GM19099 (cell line): ENCODE data around the gene RD3L.

Source experiments
- POLR2A ChIP-seq: IDR thresholded peaks from 3 replicates; pipeline ENCODE4 v1.6.1; 2011; ENCODE audit warnings: low read depth; ENCODE audit not compliant: insufficient read length; ENCODE audit errors: extremely low read depth

The RD3L gene

DNA sequence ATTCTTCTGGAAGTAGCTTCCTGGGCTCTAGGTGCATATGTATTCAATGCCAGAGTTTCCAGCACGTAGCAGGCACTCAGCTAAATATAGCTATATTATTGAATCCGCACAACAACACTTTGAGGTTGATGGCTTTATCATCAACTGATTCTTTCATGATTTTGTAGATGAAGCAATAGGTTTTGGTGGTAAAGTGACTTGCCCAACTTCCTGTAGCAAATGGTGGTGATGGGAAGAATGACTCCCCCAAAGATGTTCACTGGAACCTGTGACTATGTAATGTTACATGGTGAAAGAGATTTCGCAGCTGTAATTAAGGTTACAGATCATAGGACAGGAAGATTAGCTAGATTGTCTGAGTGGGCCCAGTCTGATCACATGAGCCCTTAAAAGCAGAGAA is 10.9 kb downstream of the RD3L start:
- TF ChIP-seq POLR2A, result no peak

GRCh38 chr14:103930051-103930604 is 12.2 kb downstream of the RD3L start:
- TF ChIP-seq POLR2A, result no peak

- no peak for TF ChIP-seq POLR2A
Observed at GRCh38 chr14:103928011-103928890, 14.1 kb downstream of the RD3L start, which contains the start of gene TDRD9. TSS of gene TDRD9 (plus strand) at chr14:103928456. CDS start at chr14:103928510, 54 bp downstream.

DNA sequence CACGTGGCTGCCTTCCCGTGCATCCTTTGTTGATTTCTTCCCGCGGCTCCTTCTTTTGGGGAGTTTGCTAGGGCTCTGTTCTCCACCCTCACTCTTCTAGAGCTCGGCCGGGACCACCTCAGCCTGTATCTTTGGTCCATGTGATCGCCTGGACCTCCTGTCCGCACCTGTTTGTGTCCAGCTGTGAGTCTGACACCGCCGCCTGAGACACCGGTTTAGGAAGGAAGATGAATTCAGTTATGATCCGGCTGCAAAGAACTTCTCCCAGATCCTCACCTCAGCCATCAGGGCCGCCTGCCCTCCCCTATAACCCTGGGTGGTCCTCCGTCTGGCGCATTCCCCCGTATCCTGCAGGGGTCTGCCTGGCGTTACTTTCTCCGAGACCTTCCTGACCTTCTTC is 14.8 kb downstream of the RD3L start:
- TF ChIP-seq POLR2A, result no peak

DNA sequence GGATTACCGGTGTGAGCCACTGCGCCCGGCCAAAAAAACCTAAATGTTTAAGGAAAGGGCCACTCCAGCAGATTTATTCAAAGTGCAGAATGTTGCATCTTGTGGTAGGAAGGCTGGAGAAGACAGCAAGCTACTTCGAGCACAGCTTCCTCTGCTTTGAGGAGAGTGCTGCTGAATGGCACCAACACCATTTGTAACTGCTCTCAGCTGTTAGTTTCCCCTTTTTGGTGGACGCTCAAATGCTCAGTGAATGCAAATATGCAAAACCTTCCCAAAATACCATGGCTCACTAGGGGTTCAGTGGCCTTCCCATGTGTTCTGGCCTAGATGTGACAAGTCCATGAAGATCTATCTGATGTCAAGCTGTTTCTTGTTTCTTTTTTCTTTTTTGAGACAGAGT is 17.0 kb downstream of the RD3L start:
- no peak for TF ChIP-seq POLR2A

GRCh38 chr14:103923863-103924262 is 18.5 kb downstream of the RD3L start:
- no peak for TF ChIP-seq POLR2A

GRCh38 chr14:103920981-103921854 is 21.1 kb downstream of the RD3L start:
- TF ChIP-seq POLR2A, result peak; percentile 94

GRCh38 chr14:103916636-103917262 is 25.6 kb downstream of the RD3L start:
- TF ChIP-seq POLR2A, result no peak

DNA sequence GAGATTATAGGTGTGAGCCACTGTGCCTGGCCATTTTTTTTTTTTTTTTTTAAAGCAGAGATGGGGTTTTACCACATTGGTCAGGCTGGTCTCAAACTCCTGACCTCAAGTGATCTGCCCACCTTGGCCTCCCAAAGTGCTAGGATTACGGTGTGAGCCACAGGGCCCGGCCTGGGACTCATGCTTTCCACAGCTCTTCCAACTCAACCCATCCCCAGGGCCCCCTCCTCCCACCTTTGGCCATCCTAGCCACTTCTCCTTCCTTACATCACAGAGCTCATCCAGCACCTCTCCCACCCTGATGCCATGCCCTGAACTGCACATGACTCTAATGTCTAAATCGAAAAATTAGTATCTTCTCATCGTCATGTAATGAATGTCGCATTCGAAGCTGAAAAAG is 26.7 kb downstream of the RD3L start:
- no peak for TF ChIP-seq POLR2A

DNA sequence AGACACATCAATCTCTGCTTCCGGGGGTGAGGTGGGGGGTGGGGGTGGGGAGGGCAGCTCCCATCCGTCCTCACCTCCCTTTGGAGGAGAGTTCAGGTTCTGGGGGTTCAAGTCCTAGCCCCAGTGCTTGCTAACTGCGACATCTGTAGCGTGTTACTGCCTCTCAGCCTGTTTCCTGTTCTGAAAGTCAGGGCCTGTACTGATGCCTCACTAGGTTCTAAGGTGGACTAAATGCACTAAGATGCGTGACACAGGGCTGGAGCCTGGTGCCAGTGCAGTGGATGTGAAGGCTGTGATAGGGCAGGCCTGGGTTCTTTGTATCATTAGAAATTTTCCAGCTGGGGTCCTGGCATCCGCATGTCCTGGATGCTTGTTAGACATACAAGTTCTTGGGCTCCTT is 31.3 kb downstream of the RD3L start:
- TF ChIP-seq POLR2A, result no peak

DNA sequence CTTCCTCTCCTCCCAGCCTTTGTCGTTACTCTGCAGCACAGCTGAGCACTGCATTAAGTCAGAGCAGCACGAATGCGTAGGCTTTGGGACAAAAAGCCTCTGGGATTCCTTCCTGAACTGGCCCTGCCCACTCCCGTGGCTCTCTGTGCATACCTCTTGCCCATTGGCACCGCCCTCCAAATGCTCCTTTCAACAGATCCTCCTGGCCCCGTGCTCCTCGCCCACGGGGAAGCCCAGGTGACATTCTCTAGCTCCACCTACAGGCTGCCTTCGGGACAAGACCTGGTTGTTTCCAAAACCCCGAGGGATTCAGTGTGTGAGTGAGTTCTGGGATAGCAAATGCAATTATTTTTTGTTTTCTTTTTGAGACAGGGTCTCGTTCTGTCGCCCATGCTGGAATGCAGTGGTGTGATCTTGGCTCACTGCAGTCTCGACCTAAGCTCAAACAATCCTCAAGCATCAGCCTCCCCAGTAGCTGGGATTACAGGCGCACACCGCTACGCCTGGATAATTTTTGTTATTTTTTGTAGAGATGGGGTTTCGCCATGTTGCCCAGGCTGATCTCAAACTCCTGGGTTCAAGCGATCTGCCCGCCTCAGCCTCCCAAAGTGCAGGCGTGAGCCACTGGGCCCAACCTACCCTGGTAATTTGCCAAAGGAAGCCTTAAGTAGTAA is 31.9 kb downstream of the RD3L start:
- TF ChIP-seq POLR2A, result no peak

GRCh38 chr14:103909531-103910261 is 32.6 kb downstream of the RD3L start:
- TF ChIP-seq POLR2A, result no peak

- no peak for TF ChIP-seq POLR2A
Observed at GRCh38 chr14:103908580-103908979, 33.7 kb downstream of the RD3L start.
